ENCODE results near the gene KCNH4.
A peak's percentile ranks its signal among the peaks of the same experiment; 100 is the strongest.

The KCNH4 gene

GRCh38 chr17:42197564-42198156, 16.7 kb upstream of the KCNH4 start:
- TF ChIP-seq, protein P1, sequence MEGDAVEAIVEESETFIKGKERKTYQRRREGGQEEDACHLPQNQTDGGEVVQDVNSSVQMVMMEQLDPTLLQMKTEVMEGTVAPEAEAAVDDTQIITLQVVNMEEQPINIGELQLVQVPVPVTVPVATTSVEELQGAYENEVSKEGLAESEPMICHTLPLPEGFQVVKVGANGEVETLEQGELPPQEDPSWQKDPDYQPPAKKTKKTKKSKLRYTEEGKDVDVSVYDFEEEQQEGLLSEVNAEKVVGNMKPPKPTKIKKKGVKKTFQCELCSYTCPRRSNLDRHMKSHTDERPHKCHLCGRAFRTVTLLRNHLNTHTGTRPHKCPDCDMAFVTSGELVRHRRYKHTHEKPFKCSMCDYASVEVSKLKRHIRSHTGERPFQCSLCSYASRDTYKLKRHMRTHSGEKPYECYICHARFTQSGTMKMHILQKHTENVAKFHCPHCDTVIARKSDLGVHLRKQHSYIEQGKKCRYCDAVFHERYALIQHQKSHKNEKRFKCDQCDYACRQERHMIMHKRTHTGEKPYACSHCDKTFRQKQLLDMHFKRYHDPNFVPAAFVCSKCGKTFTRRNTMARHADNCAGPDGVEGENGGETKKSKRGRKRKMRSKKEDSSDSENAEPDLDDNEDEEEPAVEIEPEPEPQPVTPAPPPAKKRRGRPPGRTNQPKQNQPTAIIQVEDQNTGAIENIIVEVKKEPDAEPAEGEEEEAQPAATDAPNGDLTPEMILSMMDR (conservative IDR thresholded peaks at IDR 0.05; ENCODE audit: low read depth, low read length) = no peak
- no peak overlapping the region for H3K9ac ChIP-seq
- no peak overlapping the region for H3K4me2 ChIP-seq
- H2AFZ ChIP-seq (ENCODE audit: low read depth) = no peak overlapping the region
- H3K36me3 ChIP-seq (ENCODE audit: insufficient read depth) = no peaks in the 10 kb centered on the region
- H3K4me1 ChIP-seq (ENCODE audit: low read depth, poor library complexity, severe bottlenecking) = peaks cover 14% of the 10 kb centered on the region
- H3K27me3 ChIP-seq (ENCODE audit: insufficient read depth, low read depth) = no peaks in the 10 kb centered on the region
- H4K20me1 ChIP-seq (ENCODE audit: insufficient read depth) = no peaks in the 10 kb centered on the region
- no peak overlapping the region for H3K4me3 ChIP-seq (IDR thresholded peaks at IDR 0.05; ENCODE audit: insufficient read depth, low read depth, low read length)
- H3K27ac ChIP-seq = no peak overlapping the region
- no peaks in the 10 kb centered on the region for H3K79me2 ChIP-seq (ENCODE audit: insufficient read depth, low read depth)

DNA sequence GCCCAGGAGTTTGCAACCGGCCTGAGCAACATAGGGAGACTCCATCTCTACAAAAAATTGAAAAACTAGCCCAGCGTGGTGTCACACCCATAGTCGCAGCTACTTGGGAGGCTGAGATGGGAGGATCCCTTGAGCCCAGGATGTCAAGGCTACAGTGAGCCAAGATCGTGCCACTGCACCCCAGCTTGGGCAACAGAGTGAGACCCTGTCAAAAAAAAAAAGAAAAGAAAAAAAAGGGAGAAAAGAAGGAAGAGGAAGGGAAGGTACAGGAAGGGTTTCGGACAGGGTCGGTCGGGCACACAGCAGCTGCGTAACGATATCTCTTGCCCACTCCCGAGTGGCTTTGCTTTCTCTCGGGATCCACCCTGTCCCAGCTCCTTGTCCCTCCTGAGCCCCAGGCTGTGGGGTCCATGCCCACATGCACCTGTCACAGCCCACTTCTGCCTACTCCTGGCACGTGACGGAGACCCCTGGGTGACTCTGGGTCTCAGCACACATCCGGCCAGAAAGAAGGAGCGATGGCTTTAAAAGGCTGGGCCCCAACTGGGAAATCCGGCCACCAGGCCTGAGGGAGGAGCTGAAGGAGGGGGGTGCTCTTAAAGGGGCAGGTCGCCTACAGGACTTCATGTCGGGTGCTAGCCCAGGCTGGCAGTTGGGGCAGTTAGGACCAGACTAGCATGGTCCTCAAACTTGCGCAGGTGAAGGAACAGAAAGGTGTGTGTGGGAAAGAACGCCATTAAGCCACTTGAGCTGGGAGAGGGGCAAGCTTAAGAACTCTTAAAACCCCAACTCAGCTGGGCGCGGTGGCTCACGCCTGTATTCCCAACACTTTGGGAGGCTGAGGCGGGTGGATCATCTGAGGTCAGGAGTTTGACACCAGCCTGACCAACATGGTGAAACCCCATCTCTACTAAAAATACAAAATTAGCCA, 13.3 kb upstream of the KCNH4 start, which contains the start of gene GHDC:
Gene GHDC, minus strand, starts transcription at position 526 of the 931 bp plus-strand sequence. CDS start 913 bp downstream, outside the sequence.
- Histone ChIP-seq H3K4me2 (peak within 1 kb of the TSS; percentile 84), H3K27me3 (ENCODE audit: insufficient read depth, low read depth) (no peaks in the 10 kb centered on the region), H3K4me1 (ENCODE audit: low read depth, poor library complexity, severe bottlenecking) (peaks cover 14% of the 10 kb centered on the region), H4K20me1 (ENCODE audit: insufficient read depth) (no peaks in the 10 kb centered on the region), H3K79me2 (ENCODE audit: insufficient read depth, low read depth) (no peaks in the 10 kb centered on the region), H3K4me3 (IDR thresholded peaks at IDR 0.05; ENCODE audit: insufficient read depth, low read depth, low read length) (no peak within 1 kb of the TSS), H2AFZ (ENCODE audit: low read depth) (peak within 1 kb of the TSS; percentile 88), H3K27ac (peak within 1 kb of the TSS; percentile 6; the same call in 1 of the 2 replicates), H3K36me3 (ENCODE audit: insufficient read depth) (no peaks in the 10 kb centered on the region), H3K9ac (peak within 1 kb of the TSS; percentile 59)
- TF ChIP-seq, protein P1 (conservative IDR thresholded peaks at IDR 0.05; ENCODE audit: low read depth, low read length) = no peak

GRCh38 chr17:42193216-42193968, 12.4 kb upstream of the KCNH4 start:
- H4K20me1 ChIP-seq (ENCODE audit: insufficient read depth) = no peaks in the 10 kb centered on the region
- no peaks in the 10 kb centered on the region for H3K36me3 ChIP-seq (ENCODE audit: insufficient read depth)
- H3K4me3 ChIP-seq (IDR thresholded peaks at IDR 0.05; ENCODE audit: insufficient read depth, low read depth, low read length) = no peak overlapping the region
- no peaks in the 10 kb centered on the region for H3K27me3 ChIP-seq (ENCODE audit: insufficient read depth, low read depth)
- peak overlapping the region; percentile 88 for H2AFZ ChIP-seq (ENCODE audit: low read depth)
- no peak overlapping the region for H3K27ac ChIP-seq
- peaks cover 14% of the 10 kb centered on the region for H3K4me1 ChIP-seq (ENCODE audit: low read depth, poor library complexity, severe bottlenecking)
- H3K9ac ChIP-seq = peak overlapping the region; percentile 59
- peak overlapping the region; percentile 84 for H3K4me2 ChIP-seq
- H3K79me2 ChIP-seq (ENCODE audit: insufficient read depth, low read depth) = no peaks in the 10 kb centered on the region
- TF ChIP-seq, protein P1 (conservative IDR thresholded peaks at IDR 0.05; ENCODE audit: low read depth, low read length) = no peak

All from KMS-11 (cell line).